Stimulated activated CD4-positive, alpha-beta T cell treated with anti-CD3 and anti-CD28 coated beads, TNF-alpha, amount 100 ng/mL, for 1 hour (primary cell): ENCODE measurements around the gene SIRT1.
"Not testable (repeated sequence)": the region's sequence is repeated elsewhere in the genome, so short reads cannot be mapped to it uniquely, and the experiment has no call there.

ENCODE experiments used
- DNase-seq, 3 donors: peaks; one replicate each; pipeline ENCODE4 v3.0.0-alpha.2; 2020; ENCODE audit warnings: low read depth in 3 of 3, low spot score in 1 of 3

Gene SIRT1

DNA sequence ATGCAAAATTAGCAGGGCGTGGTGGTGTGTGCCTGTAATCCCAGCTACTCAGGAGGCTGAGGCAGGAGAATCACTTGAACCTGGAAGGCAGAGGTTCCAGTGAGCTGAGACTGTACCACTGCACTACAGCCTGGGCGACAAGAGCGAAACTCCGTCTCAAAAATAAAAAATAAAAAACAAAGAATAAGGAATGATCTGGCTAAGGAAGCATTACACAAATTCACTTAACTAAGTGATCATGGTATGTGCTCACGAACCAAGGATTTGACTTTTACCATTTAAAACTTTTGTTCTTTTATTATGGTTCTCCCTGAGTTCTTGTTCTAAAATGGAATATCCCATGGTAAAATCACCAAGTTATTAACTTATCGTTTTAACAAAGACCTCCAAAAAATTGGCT lies 71.2 kb downstream of the SIRT1 start:
- no peak for DNase-seq

GRCh38 chr10:67959839-67960476 lies 75.5 kb downstream of the SIRT1 start:
- no peak for DNase-seq

DNA sequence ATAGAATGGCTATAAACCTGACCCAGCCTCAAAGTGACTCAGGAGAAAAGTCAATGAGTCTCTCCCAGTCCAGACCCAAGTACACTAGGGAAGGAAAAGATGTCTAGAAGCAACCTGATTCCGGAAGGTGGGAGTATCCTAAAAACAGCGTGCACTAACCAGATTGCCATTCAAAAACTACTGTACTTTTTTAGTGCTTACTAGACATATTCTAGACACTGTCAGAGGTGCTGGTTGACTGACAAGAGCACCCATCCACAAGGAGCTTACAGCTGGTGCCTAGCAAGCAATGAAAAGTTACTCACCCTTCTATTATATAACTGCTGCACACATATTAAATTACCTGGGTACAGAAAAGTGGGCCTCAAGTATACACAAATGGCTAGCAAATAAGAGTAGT lies 81.0 kb downstream of the SIRT1 start:
- no peak for DNase-seq

- not testable (repeated sequence) for DNase-seq
Measured at GRCh38 chr10:67966035-67966434, 81.6 kb downstream of the SIRT1 start.
